ENCODE results near the gene TIPARP. TPM values are rescaled to one million over a fixed set of nuclear protein-coding genes. Genes with fewer than 3 reads are reported as not detected.

Gene TIPARP
- total and polyA plus RNA-seq, 4 donors = 15.5 to 44.7 (median 26.9) TPM

- H3K27ac ChIP-seq (ENCODE audit: low read depth, low read length) = no peak overlapping the region
- peaks cover 3% of the 10 kb centered on the region for H3K4me1 ChIP-seq (ENCODE audit: control insufficient read depth, insufficient read depth, low read length)
- H3K9me3 ChIP-seq (ENCODE audit: control insufficient read depth, insufficient read depth, low read length) = no peaks in the 10 kb centered on the region
- DNase-seq (ENCODE audit: low read depth in 4 of 6, low spot score in 6 of 6) = no peak
- no peaks in the 10 kb centered on the region for H3K27me3 ChIP-seq (ENCODE audit: control insufficient read depth, insufficient read depth, low read length)
- 81% methylated on average over 2 of the region's 2 CpGs for WGBS (ENCODE audit: insufficient coverage)
- no peak overlapping the region for H3K4me3 ChIP-seq (ENCODE audit: low read depth, low read length)
- H3K36me3 ChIP-seq (ENCODE audit: control insufficient read depth, insufficient read depth, low read length) = no peaks in the 10 kb centered on the region
Observed at GRCh38 chr3:156723182-156723619, 48.8 kb downstream of the TIPARP start.

GRCh38 chr3:156725682-156726081 is 51.3 kb downstream of the TIPARP start:
- no peaks in the 10 kb centered on the region for H3K36me3 ChIP-seq (ENCODE audit: control insufficient read depth, insufficient read depth, low read length)
- H3K27ac ChIP-seq (ENCODE audit: low read depth, low read length) = no peak overlapping the region
- H3K9me3 ChIP-seq (ENCODE audit: control insufficient read depth, insufficient read depth, low read length) = no peaks in the 10 kb centered on the region
- WGBS (ENCODE audit: insufficient coverage) = 94% methylated on average over 3 of the region's 4 CpGs
- no peak overlapping the region for H3K4me3 ChIP-seq (ENCODE audit: low read depth, low read length)
- no peaks in the 10 kb centered on the region for H3K27me3 ChIP-seq (ENCODE audit: control insufficient read depth, insufficient read depth, low read length)
- peaks cover 3% of the 10 kb centered on the region for H3K4me1 ChIP-seq (ENCODE audit: control insufficient read depth, insufficient read depth, low read length)
- DNase-seq (ENCODE audit: low read depth in 4 of 6, low spot score in 6 of 6) = no peak

DNA sequence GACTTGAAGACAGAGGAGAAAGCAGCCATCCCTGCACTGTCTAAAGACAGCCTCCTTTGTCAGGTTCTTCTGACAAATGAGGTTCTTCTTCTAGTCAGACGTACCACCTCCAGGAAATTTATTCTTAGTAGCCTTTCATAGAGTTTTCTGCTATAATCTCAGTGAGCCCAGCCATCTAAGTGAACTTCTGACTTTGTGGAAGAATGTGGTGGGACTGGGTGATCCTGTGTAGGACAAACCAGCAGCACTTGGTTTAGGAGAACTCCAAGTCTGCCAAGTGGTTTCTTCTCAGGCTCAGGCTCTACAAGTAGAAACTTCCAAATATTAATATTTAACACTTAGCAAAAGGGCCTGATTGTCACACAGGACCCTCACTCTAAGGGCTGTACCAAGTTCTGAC is 52.1 kb downstream of the TIPARP start:
- H3K27ac ChIP-seq (ENCODE audit: low read depth, low read length) = no peak overlapping the region
- no peak overlapping the region for H3K4me3 ChIP-seq (ENCODE audit: low read depth, low read length)
- H3K27me3 ChIP-seq (ENCODE audit: control insufficient read depth, insufficient read depth, low read length) = no peaks in the 10 kb centered on the region
- peaks cover 3% of the 10 kb centered on the region for H3K4me1 ChIP-seq (ENCODE audit: control insufficient read depth, insufficient read depth, low read length)
- DNase-seq (ENCODE audit: low read depth in 4 of 6, low spot score in 6 of 6) = no peak
- no CpG with 5 or more reads among the region's 1 CpG for WGBS (ENCODE audit: insufficient coverage)
- H3K9me3 ChIP-seq (ENCODE audit: control insufficient read depth, insufficient read depth, low read length) = no peaks in the 10 kb centered on the region
- no peaks in the 10 kb centered on the region for H3K36me3 ChIP-seq (ENCODE audit: control insufficient read depth, insufficient read depth, low read length)

GRCh38 chr3:156727519-156728205 is 53.3 kb downstream of the TIPARP start:
- DNase-seq (ENCODE audit: low read depth in 4 of 6, low spot score in 6 of 6) = no peak
- WGBS (ENCODE audit: insufficient coverage) = 80% methylated on average over 1 of the region's 3 CpGs
- no peaks in the 10 kb centered on the region for H3K36me3 ChIP-seq (ENCODE audit: control insufficient read depth, insufficient read depth, low read length)
- no peaks in the 10 kb centered on the region for H3K9me3 ChIP-seq (ENCODE audit: control insufficient read depth, insufficient read depth, low read length)
- H3K27me3 ChIP-seq (ENCODE audit: control insufficient read depth, insufficient read depth, low read length) = no peaks in the 10 kb centered on the region
- no peak overlapping the region for H3K27ac ChIP-seq (ENCODE audit: low read depth, low read length)
- peaks cover 3% of the 10 kb centered on the region for H3K4me1 ChIP-seq (ENCODE audit: control insufficient read depth, insufficient read depth, low read length)
- no peak overlapping the region for H3K4me3 ChIP-seq (ENCODE audit: low read depth, low read length)

- H3K36me3 ChIP-seq (ENCODE audit: control insufficient read depth, insufficient read depth, low read length) = no peaks in the 10 kb centered on the region
- DNase-seq (ENCODE audit: low read depth in 4 of 6, low spot score in 6 of 6) = no peak
Observed at GRCh38 chr3:156728267-156728985, 54.0 kb downstream of the TIPARP start.

DNA sequence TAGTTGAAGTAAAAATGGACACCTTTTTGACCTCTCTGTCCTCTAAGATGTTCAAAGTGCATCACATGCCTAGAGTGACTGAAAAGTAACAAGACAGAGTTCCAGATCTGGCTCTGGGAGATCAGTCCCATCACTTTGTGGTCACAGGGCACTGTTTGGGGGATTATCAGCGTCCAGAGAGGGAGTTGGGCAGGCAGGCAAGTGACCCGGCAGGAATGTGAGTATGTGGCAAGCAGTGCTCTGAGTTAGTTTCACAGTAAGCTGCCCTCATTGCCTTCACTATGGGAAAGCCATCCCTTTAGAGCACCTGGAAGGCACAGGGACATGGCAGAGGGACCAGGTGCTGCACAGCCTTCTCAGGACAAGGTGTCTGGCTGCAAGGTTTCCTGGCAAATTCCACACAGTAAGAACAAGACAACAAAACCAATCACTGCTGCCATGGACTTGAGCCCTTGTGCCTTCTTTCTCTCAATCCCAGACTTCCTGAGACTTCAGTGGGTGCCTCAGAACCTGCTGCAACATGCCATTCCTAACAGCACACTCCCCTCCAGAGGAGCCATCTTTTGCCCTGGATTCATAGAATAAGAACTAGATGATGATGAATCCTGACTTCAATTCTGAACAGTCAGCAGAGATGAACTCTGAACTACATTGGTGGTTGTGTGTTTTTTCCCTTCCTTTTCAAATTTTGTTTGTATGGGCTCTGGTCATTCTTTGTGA is 55.2 kb downstream of the TIPARP start:
- H3K36me3 ChIP-seq (ENCODE audit: control insufficient read depth, insufficient read depth, low read length) = no peaks in the 10 kb centered on the region
- no peak overlapping the region for H3K27ac ChIP-seq (ENCODE audit: low read depth, low read length)
- H3K27me3 ChIP-seq (ENCODE audit: control insufficient read depth, insufficient read depth, low read length) = no peaks in the 10 kb centered on the region
- H3K4me3 ChIP-seq (ENCODE audit: low read depth, low read length) = no peak overlapping the region
- H3K9me3 ChIP-seq (ENCODE audit: control insufficient read depth, insufficient read depth, low read length) = no peaks in the 10 kb centered on the region
- peaks cover 3% of the 10 kb centered on the region for H3K4me1 ChIP-seq (ENCODE audit: control insufficient read depth, insufficient read depth, low read length)
- no peak for DNase-seq (ENCODE audit: low read depth in 4 of 6, low spot score in 6 of 6)
- 79% methylated on average over 2 of the region's 2 CpGs for WGBS (ENCODE audit: insufficient coverage)

More at GRCh38 chr3:156728267-156728985, 54.0 kb downstream of the TIPARP start:
- peaks cover 3% of the 10 kb centered on the region for H3K4me1 ChIP-seq (ENCODE audit: control insufficient read depth, insufficient read depth, low read length)
- WGBS (ENCODE audit: insufficient coverage) = 19% methylated on average over 5 of the region's 7 CpGs
- H3K27ac ChIP-seq (ENCODE audit: low read depth, low read length) = no peak overlapping the region
- no peaks in the 10 kb centered on the region for H3K9me3 ChIP-seq (ENCODE audit: control insufficient read depth, insufficient read depth, low read length)
- H3K27me3 ChIP-seq (ENCODE audit: control insufficient read depth, insufficient read depth, low read length) = no peaks in the 10 kb centered on the region
- no peak overlapping the region for H3K4me3 ChIP-seq (ENCODE audit: low read depth, low read length)

DNA sequence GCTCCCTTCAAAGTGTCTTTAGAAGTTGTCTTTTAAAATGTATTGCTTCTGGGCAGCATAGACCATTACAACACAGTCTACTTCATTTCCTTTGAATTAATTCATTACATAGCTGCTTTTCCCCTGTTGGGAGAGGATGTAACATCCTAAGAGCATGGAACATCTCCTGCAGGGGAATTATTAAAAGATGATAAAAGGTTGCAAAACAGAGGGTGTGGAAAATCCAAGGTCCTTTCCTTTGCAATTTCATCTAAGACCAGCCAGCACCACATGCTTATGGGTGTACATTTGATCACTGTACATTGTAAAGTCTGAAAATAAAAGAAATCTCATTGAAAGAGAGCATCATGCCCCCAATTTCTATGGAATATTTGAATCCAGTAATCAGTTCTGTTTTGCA is 57.4 kb downstream of the TIPARP start:
- DNase-seq (ENCODE audit: low read depth in 4 of 6, low spot score in 6 of 6) = no peak

DNA sequence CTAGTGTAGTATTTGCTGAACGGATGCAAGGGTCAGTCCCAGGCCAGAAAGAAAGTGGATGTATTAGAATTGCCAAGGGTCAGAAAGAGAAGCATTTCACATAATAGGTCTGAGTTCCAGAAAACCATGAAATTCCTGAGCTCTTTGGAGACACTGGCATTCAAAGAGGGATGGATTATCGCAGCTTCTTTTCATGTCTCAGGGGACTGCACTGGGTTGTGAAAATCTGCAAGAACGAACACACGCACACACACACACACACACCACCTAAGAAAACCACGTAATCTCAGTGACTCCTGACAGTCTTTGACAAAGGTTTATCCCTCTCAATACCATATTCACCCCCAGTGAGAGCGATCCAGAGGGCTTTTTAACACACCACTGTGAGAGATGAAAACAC is 57.9 kb downstream of the TIPARP start:
- H3K4me3 ChIP-seq (ENCODE audit: low read depth, low read length) = no peak overlapping the region
- no peaks in the 10 kb centered on the region for H3K27me3 ChIP-seq (ENCODE audit: control insufficient read depth, insufficient read depth, low read length)
- no peaks in the 10 kb centered on the region for H3K36me3 ChIP-seq (ENCODE audit: control insufficient read depth, insufficient read depth, low read length)
- peaks cover 3% of the 10 kb centered on the region for H3K4me1 ChIP-seq (ENCODE audit: control insufficient read depth, insufficient read depth, low read length)
- H3K27ac ChIP-seq (ENCODE audit: low read depth, low read length) = no peak overlapping the region
- DNase-seq (ENCODE audit: low read depth in 4 of 6, low spot score in 6 of 6) = no peak
- H3K9me3 ChIP-seq (ENCODE audit: control insufficient read depth, insufficient read depth, low read length) = no peaks in the 10 kb centered on the region
- 30% methylated on average over 4 of the region's 6 CpGs for WGBS (ENCODE audit: insufficient coverage)

More for the DNA sequence above, 57.4 kb downstream of the TIPARP start:
- Histone ChIP-seq H3K27me3 (ENCODE audit: control insufficient read depth, insufficient read depth, low read length) (no peaks in the 10 kb centered on the region), H3K27ac (ENCODE audit: low read depth, low read length) (no peak overlapping the region), H3K9me3 (ENCODE audit: control insufficient read depth, insufficient read depth, low read length) (no peaks in the 10 kb centered on the region), H3K4me1 (ENCODE audit: control insufficient read depth, insufficient read depth, low read length) (peaks cover 3% of the 10 kb centered on the region), H3K36me3 (ENCODE audit: control insufficient read depth, insufficient read depth, low read length) (no peaks in the 10 kb centered on the region), H3K4me3 (ENCODE audit: low read depth, low read length) (no peak overlapping the region)

GRCh38 chr3:156732715-156733421 is 58.5 kb downstream of the TIPARP start:
- Histone ChIP-seq H3K4me3 (ENCODE audit: low read depth, low read length) (no peak overlapping the region), H3K27ac (ENCODE audit: low read depth, low read length) (no peak overlapping the region), H3K9me3 (ENCODE audit: control insufficient read depth, insufficient read depth, low read length) (no peaks in the 10 kb centered on the region), H3K36me3 (ENCODE audit: control insufficient read depth, insufficient read depth, low read length) (no peaks in the 10 kb centered on the region), H3K27me3 (ENCODE audit: control insufficient read depth, insufficient read depth, low read length) (no peaks in the 10 kb centered on the region), H3K4me1 (ENCODE audit: control insufficient read depth, insufficient read depth, low read length) (peaks cover 3% of the 10 kb centered on the region)
- WGBS (ENCODE audit: insufficient coverage) = 100% methylated on average over 2 of the region's 4 CpGs
- no peak for DNase-seq (ENCODE audit: low read depth in 4 of 6, low spot score in 6 of 6)
